Natural killer cell (primary cell): ENCODE results near the gene SAMMSON. TPM values are rescaled to one million over a fixed set of nuclear protein-coding genes. Genes with fewer than 3 reads are reported as not detected.
A peak's percentile ranks its signal among the peaks of the same experiment; 100 is the strongest.

Experiments
- ATAC-seq, 3 donors: fragments of 150-1000 bp in 2 of 3; fragments of 200-7000 bp in 1 of 3; cut with Tn5 transposase; 1 replicate in 1 of 3; 2 replicates in 2 of 3; pipeline ENCODE4 v1.10.0; 2021; ENCODE audit warnings: mild to moderate bottlenecking in 2 of 3, moderate library complexity in 2 of 3
- DNase-seq, 2 donors: peaks; one replicate each; pipeline versions ENCODE4 v3.0.0 to v3.0.0-alpha.2; 2013 to 2021; ENCODE audit warnings: mixed read lengths in 1 of 2
- H3K27ac ChIP-seq: one replicate; pipeline ENCODE4 v1.5.1; 2013; ENCODE audit warnings: mild to moderate bottlenecking, low read length
- H3K27me3 ChIP-seq: one replicate; pipeline ENCODE4 v1.6.1; 2013; ENCODE audit warnings: low read length; ENCODE audit not compliant: control insufficient read depth, insufficient read depth
- H3K36me3 ChIP-seq: one replicate; pipeline ENCODE4 v1.6.1; 2013; ENCODE audit warnings: low read length; ENCODE audit not compliant: control insufficient read depth, insufficient read depth
- H3K4me1 ChIP-seq: one replicate; pipeline ENCODE4 v1.6.1; 2013; ENCODE audit warnings: low read length; ENCODE audit not compliant: control insufficient read depth, insufficient read depth
- H3K4me3 ChIP-seq: one replicate; pipeline ENCODE4 v1.5.1; 2013; ENCODE audit warnings: low read length
- H3K9me3 ChIP-seq: one replicate; pipeline ENCODE4 v1.6.1; 2013; ENCODE audit warnings: low read length; ENCODE audit not compliant: control insufficient read depth, insufficient read depth
- H3K27ac Mint-ChIP-seq, 2 donors: one replicate each; pipeline ENCODE4 v1.8.0; 2022; ENCODE audit warnings: mild to moderate bottlenecking in 2 of 2, mixed read lengths in 2 of 2, moderate library complexity in 1 of 2
- H3K27me3 Mint-ChIP-seq, 2 donors: one replicate each; pipeline ENCODE4 v1.8.0; 2022; ENCODE audit warnings: low read depth in 2 of 2, mixed read lengths in 2 of 2
- H3K36me3 Mint-ChIP-seq: one replicate; pipeline ENCODE4 v1.8.0; 2022; ENCODE audit warnings: mixed read lengths
- H3K4me1 Mint-ChIP-seq, 2 donors: one replicate each; pipeline ENCODE4 v1.8.0; 2022; ENCODE audit warnings: mixed read lengths in 2 of 2
- H3K4me3 Mint-ChIP-seq: one replicate; pipeline ENCODE4 v1.8.0; 2022; ENCODE audit warnings: mild to moderate bottlenecking, moderate library complexity, mixed read lengths
- H3K9me3 Mint-ChIP-seq, 2 donors: one replicate each; pipeline ENCODE4 v1.8.0; 2022; ENCODE audit warnings: mixed read lengths in 2 of 2
- whole genome bisulfite sequencing: methylation state at CpG from one replicate; pipeline ENCODE4 v1.1.7; 2013; ENCODE audit warnings: missing lambda C conversion rate; ENCODE audit not compliant: insufficient coverage; 5-methylcytosine and 5-hydroxymethylcytosine counted together
- intact Hi-C: fragments of 100-400 bp; cut with micrococcal nuclease; formaldehyde crosslinking; loops from one replicate; pipeline ENCODE4 v1.14.2; 2022
- total RNA-seq, 4 donors: library from RNA; stranded (reverse); fragments of 120-200 nt in 1 of 4; gene quantifications; one replicate each; pipeline versions ENCODE4 v1.2.3 to v1.2.4, GENCODE V29; 2013 to 2022
- TF ChIP-seq, protein P1 (sequence below): fragments of 200-600 bp; IDR thresholded peaks from one replicate; pipeline ENCODE4 v1.8.0; 2022; ENCODE audit warnings: antibody characterized with exemption

SAMMSON gene
- total RNA-seq, 3 donors from 2014 or later (not counting 1 experiment from before 2014, with no cell fraction given) = not detected

DNA sequence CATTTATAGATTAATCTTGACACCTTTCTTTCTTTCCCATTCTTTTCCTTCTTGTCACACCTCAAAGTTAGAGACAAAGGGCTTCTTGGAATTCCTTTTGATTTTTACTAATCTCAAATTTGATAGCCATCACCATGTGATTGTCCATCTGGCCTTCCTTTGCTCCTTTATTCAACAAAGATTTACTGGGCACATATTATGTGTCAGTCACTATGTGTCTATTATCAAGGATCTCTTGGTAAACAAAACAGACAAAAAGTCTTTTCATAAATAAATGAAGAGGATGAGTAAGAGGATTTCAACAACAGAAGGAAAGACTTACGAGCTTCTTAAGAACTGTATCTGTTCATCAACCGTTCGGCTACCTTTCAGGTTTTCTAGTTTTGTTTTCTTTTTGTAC lies 56.5 kb downstream of the SAMMSON start:
- Histone ChIP-seq H3K4me3 (no peak overlapping the region), H3K36me3 (no peaks in the 10 kb centered on the region), H3K9me3 (no peaks in the 10 kb centered on the region), H3K27ac (no peak overlapping the region), H3K4me1 (no peaks in the 10 kb centered on the region), H3K27me3 (no peaks in the 10 kb centered on the region)
- no peaks in the 10 kb centered on the region for H3K9me3 Mint-ChIP-seq
- peaks cover 0 to 2% of the 10 kb centered on the region in 2 donors for H3K27me3 Mint-ChIP-seq
- H3K4me3 Mint-ChIP-seq = no peak overlapping the region
- no peaks in the 10 kb centered on the region for H3K4me1 Mint-ChIP-seq
- TF ChIP-seq, protein P1, sequence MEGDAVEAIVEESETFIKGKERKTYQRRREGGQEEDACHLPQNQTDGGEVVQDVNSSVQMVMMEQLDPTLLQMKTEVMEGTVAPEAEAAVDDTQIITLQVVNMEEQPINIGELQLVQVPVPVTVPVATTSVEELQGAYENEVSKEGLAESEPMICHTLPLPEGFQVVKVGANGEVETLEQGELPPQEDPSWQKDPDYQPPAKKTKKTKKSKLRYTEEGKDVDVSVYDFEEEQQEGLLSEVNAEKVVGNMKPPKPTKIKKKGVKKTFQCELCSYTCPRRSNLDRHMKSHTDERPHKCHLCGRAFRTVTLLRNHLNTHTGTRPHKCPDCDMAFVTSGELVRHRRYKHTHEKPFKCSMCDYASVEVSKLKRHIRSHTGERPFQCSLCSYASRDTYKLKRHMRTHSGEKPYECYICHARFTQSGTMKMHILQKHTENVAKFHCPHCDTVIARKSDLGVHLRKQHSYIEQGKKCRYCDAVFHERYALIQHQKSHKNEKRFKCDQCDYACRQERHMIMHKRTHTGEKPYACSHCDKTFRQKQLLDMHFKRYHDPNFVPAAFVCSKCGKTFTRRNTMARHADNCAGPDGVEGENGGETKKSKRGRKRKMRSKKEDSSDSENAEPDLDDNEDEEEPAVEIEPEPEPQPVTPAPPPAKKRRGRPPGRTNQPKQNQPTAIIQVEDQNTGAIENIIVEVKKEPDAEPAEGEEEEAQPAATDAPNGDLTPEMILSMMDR = no peak
- H3K27ac Mint-ChIP-seq = no peak overlapping the region
- intact Hi-C loops = no loop called here
- no CpG with 5 or more reads among the region's 3 CpGs for whole genome bisulfite sequencing
- ATAC-seq = no peak
- no peak for DNase-seq
- H3K36me3 Mint-ChIP-seq = no peaks in the 10 kb centered on the region

DNA sequence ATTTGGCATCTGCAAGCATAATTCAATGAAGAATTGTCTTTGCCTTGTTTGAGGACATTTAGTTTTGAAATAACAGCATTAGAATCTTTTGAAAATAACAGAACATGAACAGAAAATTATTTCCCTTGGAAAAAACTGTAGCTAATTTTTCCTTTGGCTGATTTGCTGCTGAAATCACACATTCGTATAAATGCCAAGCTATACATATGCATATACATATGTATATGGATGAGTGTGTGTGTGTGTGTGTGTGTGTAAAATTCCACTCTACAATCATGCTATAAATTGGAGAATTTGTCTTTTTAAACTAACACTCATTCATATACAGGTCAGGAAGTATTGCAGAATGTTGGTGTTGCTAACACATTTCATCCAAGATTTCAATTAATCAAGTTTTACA lies 57.9 kb downstream of the SAMMSON start:
- H3K27me3 ChIP-seq = no peaks in the 10 kb centered on the region
- TF ChIP-seq, protein P1 = no peak
- H3K9me3 ChIP-seq = no peaks in the 10 kb centered on the region
- WGBS = no CpG with 5 or more reads among the region's 1 CpG
- H3K9me3 Mint-ChIP-seq = no peaks in the 10 kb centered on the region
- H3K36me3 ChIP-seq = no peaks in the 10 kb centered on the region
- no peak overlapping the region for H3K27ac ChIP-seq
- no peak overlapping the region for H3K27ac Mint-ChIP-seq
- no peaks in the 10 kb centered on the region for H3K4me1 ChIP-seq
- ATAC-seq (no peak), DNase-seq (no peak)
- no peak overlapping the region for H3K4me3 Mint-ChIP-seq
- no peaks in the 10 kb centered on the region for H3K4me1 Mint-ChIP-seq
- H3K4me3 ChIP-seq = no peak overlapping the region
- peaks cover 0 to 2% of the 10 kb centered on the region in 2 donors for H3K27me3 Mint-ChIP-seq
- no peaks in the 10 kb centered on the region for H3K36me3 Mint-ChIP-seq
- intact Hi-C loops = no loop called here

DNA sequence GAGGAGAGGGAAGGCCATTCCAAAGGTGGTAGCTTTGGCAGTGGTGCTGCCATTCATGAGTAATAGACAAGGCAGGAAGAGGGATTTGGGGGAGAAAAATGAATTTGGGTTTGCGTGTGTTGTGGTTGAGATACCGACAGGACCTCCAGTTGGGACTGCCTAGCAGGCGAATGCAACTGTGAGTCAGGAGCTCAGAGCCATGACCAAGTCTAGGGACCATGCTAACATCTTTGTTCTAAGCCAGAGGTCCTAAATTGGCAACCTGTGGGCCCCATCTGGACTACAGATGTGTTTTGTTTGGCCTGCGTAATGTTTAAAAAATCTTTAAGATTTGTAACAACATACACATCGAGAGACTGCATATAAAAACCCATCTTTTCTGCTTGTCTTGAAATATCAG lies 61.6 kb downstream of the SAMMSON start:
- 92% methylated on average over 5 of the region's 5 CpGs for WGBS
- H3K36me3 ChIP-seq = no peaks in the 10 kb centered on the region
- TF ChIP-seq, protein P1 = no peak
- ATAC-seq (no peak), DNase-seq (no peak)
- no peaks in the 10 kb centered on the region for H3K4me1 Mint-ChIP-seq
- no peak overlapping the region for H3K27ac ChIP-seq
- no peaks in the 10 kb centered on the region for H3K9me3 ChIP-seq
- H3K27me3 Mint-ChIP-seq = no peaks in the 10 kb centered on the region
- H3K9me3 Mint-ChIP-seq = no peaks in the 10 kb centered on the region
- H3K27me3 ChIP-seq = no peaks in the 10 kb centered on the region
- no peak overlapping the region for H3K27ac Mint-ChIP-seq
- H3K4me3 ChIP-seq = no peak overlapping the region
- no peak overlapping the region for H3K4me3 Mint-ChIP-seq
- intact Hi-C loops = loop anchor here (10.0 kb wide), 1 partner anchor 1524 kb away; the partner anchor contains the start of gene FOXP1
- H3K36me3 Mint-ChIP-seq = no peaks in the 10 kb centered on the region
- no peaks in the 10 kb centered on the region for H3K4me1 ChIP-seq

DNA sequence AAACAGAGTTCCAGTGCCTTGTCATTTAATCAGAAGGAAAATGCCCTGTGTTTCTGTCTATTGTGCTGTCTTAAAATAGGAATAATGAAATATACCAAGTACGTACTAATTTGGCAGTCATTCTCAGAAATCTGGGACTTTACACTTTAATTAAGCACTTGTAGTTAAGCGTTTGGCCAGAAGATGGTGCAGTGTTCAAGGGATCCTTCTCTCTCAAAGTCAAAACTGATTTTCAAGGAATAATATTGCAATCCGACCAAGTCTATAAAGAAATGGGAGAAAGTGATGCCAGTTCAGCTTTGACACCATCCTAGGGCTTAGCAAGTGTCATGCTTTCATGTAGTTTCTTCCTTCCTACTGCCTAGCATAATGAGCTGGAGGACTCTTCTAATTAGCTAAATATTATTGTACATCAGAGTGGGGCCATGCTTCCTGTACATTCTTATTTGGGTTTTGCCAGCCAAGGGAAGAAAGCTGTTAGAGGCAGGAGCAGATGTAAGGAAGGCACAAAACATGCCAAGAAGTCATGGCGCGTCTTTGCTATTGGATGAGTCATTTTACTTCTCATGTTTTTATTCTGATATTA lies 64.8 kb downstream of the SAMMSON start:
- Histone ChIP-seq H3K9me3 (no peaks in the 10 kb centered on the region), H3K4me3 (no peak overlapping the region), H3K27ac (no peak overlapping the region), H3K36me3 (no peaks in the 10 kb centered on the region), H3K27me3 (no peaks in the 10 kb centered on the region), H3K4me1 (no peaks in the 10 kb centered on the region)
- DNase-seq (peak in 1 of 2 donors; percentile 42), ATAC-seq (no peak)
- TF ChIP-seq, protein P1 = peak; percentile 12
- WGBS = 56% methylated on average over 4 of the region's 5 CpGs
- intact Hi-C loops = loop anchor here (10.0 kb wide), 1 partner anchor 1521 kb away; the partner anchor contains the start of gene FOXP1
- no peak overlapping the region for H3K27ac Mint-ChIP-seq
- H3K4me1 Mint-ChIP-seq = no peaks in the 10 kb centered on the region
- H3K4me3 Mint-ChIP-seq = no peak overlapping the region
- no peaks in the 10 kb centered on the region for H3K27me3 Mint-ChIP-seq
- H3K9me3 Mint-ChIP-seq = no peaks in the 10 kb centered on the region
- H3K36me3 Mint-ChIP-seq = no peaks in the 10 kb centered on the region
